Fibroblast of upper back skin (primary cell): ENCODE measurements around the gene DMC1.
"Not testable (repeated sequence)": the region's sequence is repeated elsewhere in the genome, so short reads cannot be mapped to it uniquely, and the experiment has no call there.

Experiments
- DNase-seq: peaks from one replicate; pipeline ENCODE4 v3.0.0-alpha.2; 2013

DMC1 gene

GRCh38 chr22:38497869-38498268, 72.1 kb downstream of the DMC1 start:
- no peak for DNase-seq

DNA sequence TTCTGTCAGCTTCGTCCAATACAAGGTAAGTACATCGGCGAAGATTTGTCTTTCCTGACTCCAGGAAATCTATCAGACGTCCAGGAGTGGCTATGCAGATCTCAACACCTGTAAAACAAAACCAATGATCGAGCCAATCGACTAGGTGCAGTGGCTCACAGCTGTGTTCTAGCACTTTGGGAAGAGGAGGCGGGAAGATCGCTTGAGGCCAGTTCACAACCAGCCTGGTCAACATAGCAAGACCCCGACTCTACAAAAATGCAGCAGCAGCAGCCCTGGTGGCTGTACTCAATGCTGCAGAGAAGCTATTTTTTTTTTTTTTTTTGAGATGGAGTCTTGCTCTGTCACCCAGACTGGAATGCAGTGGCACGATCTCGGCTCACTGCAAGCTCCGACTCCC, 75.0 kb downstream of the DMC1 start:
- no peak for DNase-seq

GRCh38 chr22:38494498-38494897, 75.5 kb downstream of the DMC1 start:
- peak; percentile 39 for DNase-seq

DNA sequence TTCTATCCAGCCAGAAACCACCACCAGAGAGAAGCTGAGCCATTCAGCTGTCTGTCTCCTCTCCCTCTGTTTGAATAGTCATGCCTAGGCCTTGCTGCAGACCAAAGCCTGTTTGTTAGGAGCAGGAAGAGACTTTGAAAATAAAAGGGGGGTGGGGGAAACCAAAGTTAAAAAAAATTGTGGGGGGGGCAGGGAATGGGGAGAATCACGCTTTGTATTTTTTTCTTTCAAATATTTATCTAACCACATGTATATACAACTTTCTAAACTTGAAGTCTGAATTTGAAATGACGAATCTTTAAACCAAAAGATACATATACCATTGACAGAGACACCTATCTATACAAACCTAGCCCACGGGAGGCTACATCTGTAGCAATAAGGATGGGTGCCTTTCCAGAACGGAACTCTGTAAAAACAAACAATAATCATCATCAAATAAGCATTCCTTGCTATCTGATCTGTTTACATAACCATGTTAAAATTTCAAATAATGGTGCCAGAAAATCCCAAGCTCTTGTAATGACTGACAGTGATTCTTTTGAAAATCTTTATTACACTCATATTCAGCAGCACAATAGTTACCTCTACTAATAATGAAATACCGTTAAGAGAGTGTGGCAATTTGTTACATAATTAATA, 78.2 kb downstream of the DMC1 start:
- DNase-seq, result no peak

GRCh38 chr22:38490915-38491314, 79.1 kb downstream of the DMC1 start:
- peak; percentile 31 for DNase-seq

- no peak for DNase-seq
Observed at GRCh38 chr22:38490475-38490874, 79.5 kb downstream of the DMC1 start.

DNA sequence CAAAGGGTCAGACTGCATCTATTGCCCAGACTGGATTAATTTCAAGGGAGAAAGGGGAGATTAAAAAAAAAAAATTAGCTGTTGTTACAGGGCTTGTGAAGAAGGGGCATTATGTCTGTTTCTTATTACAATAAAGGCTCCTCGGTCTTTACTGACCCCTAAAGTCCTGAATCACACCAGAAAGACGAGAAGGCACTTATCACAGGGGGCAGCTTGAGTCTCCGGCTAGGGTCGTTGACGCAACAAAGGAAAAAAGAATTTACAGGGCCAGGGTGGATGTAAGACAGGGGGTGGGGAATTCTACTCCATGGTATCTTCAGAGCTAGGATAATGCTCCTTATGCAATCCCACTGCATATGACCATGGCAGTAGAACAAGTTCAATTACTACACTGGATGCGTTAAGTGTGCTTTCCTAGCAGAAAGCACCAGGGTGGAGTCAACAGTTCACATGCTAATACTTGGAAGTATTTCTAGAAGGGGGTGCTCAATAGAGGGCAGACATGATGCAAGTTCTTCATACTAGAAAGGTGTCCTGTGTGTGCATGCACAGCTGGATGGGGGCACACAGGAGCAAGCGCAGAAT, 80.3 kb downstream of the DMC1 start:
- DNase-seq, result no peak

- no peak for DNase-seq
Observed at GRCh38 chr22:38489142-38489541, 80.8 kb downstream of the DMC1 start.

DNA sequence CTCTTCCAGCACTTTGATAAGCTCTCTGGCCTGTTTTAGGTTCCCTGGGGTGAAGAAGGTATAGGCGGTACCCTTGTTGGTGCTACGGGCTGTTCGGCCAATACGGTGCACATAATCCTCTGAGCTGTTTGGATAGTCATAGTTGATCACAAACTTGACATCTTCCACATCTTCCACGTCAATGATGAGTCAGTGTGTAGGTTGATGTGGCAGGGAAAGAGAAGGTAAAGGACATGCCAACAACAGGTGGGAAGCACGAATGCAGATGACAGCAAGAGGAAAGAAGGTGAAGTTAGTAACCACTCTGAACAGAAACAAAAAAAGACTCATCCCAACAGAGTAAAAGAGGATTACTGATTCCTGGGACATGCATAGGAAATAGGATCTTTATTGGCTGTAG, 82.0 kb downstream of the DMC1 start:
- DNase-seq, result no peak

GRCh38 chr22:38485783-38486182, 84.2 kb downstream of the DMC1 start:
- no peak for DNase-seq

DNA sequence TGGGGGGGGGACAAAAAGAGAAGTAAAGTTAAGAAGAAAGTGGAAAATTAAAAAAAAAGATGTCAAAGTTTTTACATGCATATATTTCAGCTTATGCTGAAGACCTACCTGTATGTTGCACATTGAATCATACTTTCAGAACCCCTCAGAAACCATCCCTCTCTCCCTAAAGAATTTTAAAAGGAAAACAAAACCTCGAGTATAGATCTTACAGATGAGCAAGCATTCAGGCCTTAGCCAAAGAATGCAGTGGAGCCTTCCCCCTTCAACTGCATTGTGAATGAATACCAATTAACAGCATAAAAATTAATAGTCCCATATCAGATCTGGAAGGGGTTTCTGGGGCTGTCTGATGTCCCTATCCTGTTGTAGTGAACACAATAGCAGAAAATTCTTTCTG, 85.7 kb downstream of the DMC1 start:
- DNase-seq, result no peak

DNA sequence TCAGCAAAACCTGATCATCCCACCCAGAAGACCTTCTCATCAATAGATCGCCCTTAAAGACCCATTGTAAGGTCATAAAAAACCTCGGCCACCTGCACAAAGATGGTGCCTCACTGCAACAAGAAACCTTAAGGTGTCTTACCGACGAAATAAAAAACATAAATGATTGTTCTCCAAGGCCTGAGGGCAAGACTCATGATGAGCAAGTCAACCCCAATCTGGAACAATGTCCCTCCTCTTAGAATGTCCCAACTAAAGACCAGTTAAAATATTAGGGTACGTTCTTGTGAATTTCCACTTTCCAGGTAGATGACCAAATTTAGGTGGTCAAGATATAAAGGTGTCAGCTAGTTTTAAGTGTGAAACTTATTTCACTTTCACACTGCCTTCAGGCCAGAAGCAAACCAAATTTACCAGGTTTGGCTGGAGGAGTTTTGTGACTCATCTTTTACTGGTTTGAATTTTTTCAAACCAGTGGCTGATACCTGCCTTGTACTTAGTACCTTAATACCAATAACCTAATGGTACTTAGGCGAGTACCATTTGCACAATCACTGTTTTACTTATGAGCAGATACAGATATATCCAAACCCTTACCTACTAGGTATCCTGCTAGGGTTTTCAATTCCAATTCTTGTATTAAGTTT, 87.2 kb downstream of the DMC1 start:
- no peak for DNase-seq

DNA sequence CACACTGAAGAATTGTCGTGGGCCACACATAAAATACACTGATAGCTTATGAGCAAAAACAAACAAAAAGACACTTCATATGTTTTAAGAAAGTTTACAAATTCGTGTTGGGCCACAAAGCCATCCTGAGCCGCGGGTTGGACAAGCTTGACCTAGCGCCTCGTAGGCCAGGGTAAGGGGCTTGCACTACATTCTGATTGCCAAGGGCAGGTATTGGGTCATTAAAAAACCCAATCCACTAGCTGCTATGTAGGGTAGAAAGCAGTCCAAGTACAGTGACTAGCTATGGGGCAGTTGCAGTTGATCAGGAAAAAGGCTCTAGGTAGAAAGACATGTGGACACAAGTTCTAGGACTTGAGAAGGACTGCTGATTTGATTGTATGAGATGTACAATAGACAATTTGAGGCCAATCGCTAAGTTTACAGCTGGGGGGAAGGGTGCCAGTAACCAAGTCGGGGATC, 88.1 kb downstream of the DMC1 start:
- no peak for DNase-seq

DNA sequence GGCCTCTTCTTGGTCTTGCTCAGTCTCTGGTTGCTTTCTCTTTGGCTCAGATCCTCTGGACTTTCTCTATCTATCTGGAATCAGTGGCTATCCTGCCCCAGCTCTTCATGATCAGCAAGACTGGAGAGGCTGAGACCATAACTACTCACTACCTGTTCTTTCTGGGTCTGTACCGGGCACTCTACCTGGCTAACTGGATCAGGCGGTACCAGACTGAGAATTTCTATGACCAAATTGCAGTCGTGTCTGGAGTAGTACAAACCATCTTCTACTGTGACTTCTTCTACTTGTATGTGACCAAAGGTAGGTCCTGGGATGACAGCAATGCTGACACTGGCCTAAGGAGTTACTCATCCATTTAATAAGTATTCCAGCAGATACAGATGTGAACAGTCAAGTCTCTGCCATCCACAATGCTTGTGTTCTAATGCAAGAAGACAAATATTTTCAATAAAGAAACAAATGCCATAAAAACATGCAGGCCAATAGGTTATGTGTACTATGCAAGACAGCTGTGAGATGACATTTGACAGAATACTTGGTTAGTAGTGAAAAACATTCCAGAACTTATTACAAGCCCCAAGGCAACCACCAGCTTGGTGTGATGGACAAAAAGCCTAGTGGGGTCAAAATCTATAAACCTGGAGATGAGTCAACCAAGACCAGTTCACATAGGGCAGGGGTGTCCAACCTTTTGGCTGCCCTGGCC, 88.7 kb downstream of the DMC1 start:
- no peak for DNase-seq

DNA sequence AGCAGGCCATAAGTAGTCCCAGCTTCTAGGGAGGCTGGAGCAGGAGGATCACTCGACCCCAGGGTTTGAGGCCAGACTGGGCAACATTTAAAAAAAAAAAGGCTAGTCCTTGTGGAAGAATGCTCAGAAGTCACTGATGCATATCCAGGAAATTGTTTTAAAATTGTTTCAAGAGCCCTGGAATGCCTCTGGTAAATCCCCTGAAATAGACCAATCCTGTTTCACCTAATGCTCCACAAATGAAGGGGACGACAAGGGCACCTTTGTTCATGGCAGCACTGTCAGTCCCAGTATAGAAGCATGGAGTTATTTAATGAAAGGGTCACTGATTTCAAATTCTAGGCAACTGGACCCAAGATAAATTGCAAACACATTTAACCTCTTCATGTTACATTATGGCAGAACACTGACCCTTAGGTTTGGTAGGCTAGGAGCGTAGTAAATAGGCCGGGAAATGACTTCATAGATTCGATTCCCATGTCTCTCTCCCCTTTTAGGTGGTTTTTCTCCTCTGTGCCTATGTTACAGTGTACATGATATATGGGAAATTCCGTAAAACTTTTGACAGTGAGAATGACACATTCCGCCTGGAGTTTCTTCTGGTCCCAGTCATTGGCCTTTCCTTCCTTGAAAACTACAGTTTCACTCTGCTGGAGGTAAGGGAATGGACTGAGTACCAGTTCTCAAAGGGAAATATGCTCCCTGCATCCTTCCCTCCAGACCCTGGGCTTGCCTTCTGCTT, 90.7 kb downstream of the DMC1 start:
- DNase-seq, result no peak

- no peak for DNase-seq
Observed at GRCh38 chr22:38477585-38477984, 92.4 kb downstream of the DMC1 start.

DNA sequence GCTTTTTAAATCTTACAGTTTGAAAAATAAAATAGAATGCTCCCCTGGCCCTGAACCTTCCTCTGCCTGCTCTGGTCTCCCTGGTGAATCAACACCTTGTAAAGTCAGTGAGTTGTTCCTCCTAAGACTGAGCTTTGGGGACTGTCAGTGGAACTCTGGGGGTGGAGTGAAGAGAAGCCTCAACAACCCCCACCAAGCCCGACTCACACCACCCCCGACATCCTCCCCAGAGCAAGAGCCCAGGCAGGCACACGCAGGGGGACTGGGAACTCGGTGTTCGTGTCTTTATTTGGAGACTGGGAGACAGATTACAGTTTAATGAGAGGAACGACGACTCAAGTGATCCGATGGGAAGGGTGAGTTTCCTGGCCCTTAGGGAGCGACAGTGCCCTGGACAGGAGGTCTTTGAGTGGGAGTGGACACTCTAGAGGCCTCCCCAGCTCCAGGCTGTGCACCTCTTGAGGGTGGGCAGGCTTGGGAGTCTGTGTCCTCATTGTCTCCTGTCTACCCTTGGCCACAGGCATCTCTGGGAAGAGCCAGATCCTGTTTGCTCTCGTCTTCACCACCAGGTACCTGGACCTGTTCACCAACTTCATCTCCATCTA, 95.9 kb downstream of the DMC1 start:
- DNase-seq, result no peak

DNA sequence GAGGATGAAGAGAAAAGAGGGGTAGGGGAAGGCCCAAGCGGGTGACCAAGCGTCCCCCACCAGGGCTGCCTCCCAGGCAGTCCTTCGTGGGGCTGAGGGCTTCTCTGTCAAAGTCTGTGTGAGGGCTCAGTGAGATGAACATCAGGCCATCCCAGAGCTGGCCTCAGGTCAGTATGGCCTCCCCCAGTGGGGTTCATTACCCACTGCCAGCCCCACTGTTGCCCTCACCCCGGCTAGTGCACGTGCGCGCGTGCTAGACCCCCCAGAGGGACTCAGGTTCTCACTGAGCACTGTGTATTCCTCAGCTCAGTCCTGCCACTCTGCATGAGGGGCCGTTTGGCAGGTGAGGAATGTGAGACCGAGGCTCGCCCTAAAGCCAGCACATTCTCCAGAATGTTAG, 98.7 kb downstream of the DMC1 start:
- DNase-seq, result no peak

DNA sequence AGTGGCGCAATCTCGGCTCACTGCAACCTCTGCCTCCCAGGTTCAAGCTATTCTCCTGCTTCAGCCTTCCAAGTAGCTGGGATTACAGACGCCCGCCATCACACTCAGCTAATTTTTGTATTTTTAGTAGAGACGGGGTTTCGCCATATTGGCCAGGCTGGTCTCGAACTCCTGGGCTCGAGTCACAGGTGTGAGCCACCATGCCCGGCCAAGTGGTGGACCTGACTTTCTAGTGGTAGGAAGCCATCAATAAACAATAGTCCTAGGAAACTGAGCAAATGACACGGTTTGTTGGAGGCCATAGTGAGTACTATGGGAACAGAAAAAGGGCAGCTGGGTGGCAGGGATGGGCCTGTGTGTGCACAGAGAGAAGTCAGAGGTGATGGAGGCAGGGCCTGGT, 99.8 kb downstream of the DMC1 start:
- not testable (repeated sequence) for DNase-seq

DNA sequence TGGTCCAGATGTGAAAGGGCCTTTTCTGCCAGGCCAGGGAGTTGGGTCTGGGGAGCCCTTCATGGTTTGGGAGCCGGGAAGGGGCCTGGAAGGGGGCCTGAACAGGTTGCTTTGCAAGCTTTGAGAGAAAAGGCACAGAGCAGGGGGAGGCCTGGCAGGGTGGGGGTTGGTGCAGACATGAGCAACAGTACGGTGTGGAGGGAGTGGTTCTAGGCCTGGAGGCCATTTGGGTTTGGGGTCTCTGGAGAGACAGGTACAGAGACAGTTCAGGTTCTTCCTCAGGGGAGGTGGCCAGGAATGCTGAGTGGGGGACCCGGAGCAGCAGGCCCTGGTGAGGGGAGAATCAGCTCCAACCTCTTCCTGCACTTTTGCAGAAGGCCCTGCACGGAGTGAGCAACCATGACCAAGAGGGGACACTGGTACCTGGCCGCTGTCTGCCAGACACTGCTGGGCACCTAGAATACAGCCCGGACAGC, 100.6 kb downstream of the DMC1 start:
- no peak for DNase-seq
